HUES6 (cell line): ENCODE measurements around the gene EMSY.

Experiments used
- H3K27ac ChIP-seq: 2 replicates; pipeline ENCODE4 v1.7.0; 2013; ENCODE audit warnings: low read depth, mild to moderate bottlenecking, low read length, inconsistent platforms
- H3K27me3 ChIP-seq: 2 replicates; pipeline ENCODE4 v1.6.1; 2013; ENCODE audit warnings: low read length; ENCODE audit not compliant: control insufficient read depth, insufficient read depth
- H3K36me3 ChIP-seq: 2 replicates; pipeline ENCODE4 v1.6.1; 2013; ENCODE audit warnings: low read length; ENCODE audit not compliant: control insufficient read depth, insufficient read depth
- H3K4me1 ChIP-seq: 2 replicates; pipeline ENCODE4 v1.6.1; 2013; ENCODE audit warnings: low read length; ENCODE audit not compliant: control insufficient read depth, insufficient read depth
- H3K4me3 ChIP-seq: 2 replicates; pipeline ENCODE4 v1.5.1; 2013; ENCODE audit warnings: low read depth, low read length
- H3K9ac ChIP-seq: one replicate; pipeline ENCODE4 v1.6.1; 2013; ENCODE audit warnings: mild to moderate bottlenecking, low read length
- H3K9me3 ChIP-seq: 2 replicates; pipeline ENCODE4 v1.6.1; 2013; ENCODE audit warnings: low read depth, low read length; ENCODE audit not compliant: control insufficient read depth, insufficient read depth

Gene EMSY

GRCh38 chr11:76493626-76494539, 49.1 kb downstream of the EMSY start:
- Histone ChIP-seq H3K9me3 (no peaks in the 10 kb centered on the region), H3K27ac (no peak overlapping the region), H3K36me3 (peaks cover 23% of the 10 kb centered on the region), H3K9ac (no peak overlapping the region), H3K4me3 (no peak overlapping the region), H3K4me1 (no peaks in the 10 kb centered on the region), H3K27me3 (no peaks in the 10 kb centered on the region)

- H3K36me3 ChIP-seq: peaks cover 23% of the 10 kb centered on the region
- H3K27ac ChIP-seq: no peak overlapping the region
- no peak overlapping the region for H3K4me3 ChIP-seq
- H3K9ac ChIP-seq: no peak overlapping the region
- no peaks in the 10 kb centered on the region for H3K27me3 ChIP-seq
- no peaks in the 10 kb centered on the region for H3K9me3 ChIP-seq
- no peaks in the 10 kb centered on the region for H3K4me1 ChIP-seq
These were observed 50.2 kb downstream of the EMSY start for GRCh38 chr11:76495019-76495418.

- no peaks in the 10 kb centered on the region for H3K4me1 ChIP-seq
- no peaks in the 10 kb centered on the region for H3K27me3 ChIP-seq
- peaks cover 34% of the 10 kb centered on the region for H3K36me3 ChIP-seq
- H3K9me3 ChIP-seq: no peaks in the 10 kb centered on the region; the same call in 1 of the 2 replicates
- no peak overlapping the region for H3K4me3 ChIP-seq
- no peak overlapping the region for H3K27ac ChIP-seq
- no peak overlapping the region for H3K9ac ChIP-seq
These were observed 51.4 kb downstream of the EMSY start for GRCh38 chr11:76496174-76496573.

- H3K9ac ChIP-seq: no peak overlapping the region
- H3K36me3 ChIP-seq: peaks cover 31% of the 10 kb centered on the region
- no peak overlapping the region for H3K4me3 ChIP-seq
- H3K9me3 ChIP-seq: peaks cover 7% of the 10 kb centered on the region; the same call in 1 of the 2 replicates
- H3K4me1 ChIP-seq: no peaks in the 10 kb centered on the region
- H3K27ac ChIP-seq: no peak overlapping the region
- no peaks in the 10 kb centered on the region for H3K27me3 ChIP-seq
These were observed 56.8 kb downstream of the EMSY start for GRCh38 chr11:76501526-76502202.

GRCh38 chr11:76506833-76507232, 62.0 kb downstream of the EMSY start:
- Histone ChIP-seq H3K4me3 (no peak overlapping the region), H3K4me1 (peaks cover 10% of the 10 kb centered on the region), H3K9me3 (peaks cover 2% of the 10 kb centered on the region; the same call in 1 of the 2 replicates), H3K36me3 (peaks cover 8% of the 10 kb centered on the region), H3K27ac (no peak overlapping the region), H3K27me3 (no peaks in the 10 kb centered on the region), H3K9ac (no peak overlapping the region)

GRCh38 chr11:76510060-76511047, 65.5 kb downstream of the EMSY start:
- Histone ChIP-seq H3K27ac (peak overlapping the region; percentile 59; the same call in 1 of the 2 replicates), H3K4me1 (peaks cover 10% of the 10 kb centered on the region), H3K9me3 (no peaks in the 10 kb centered on the region), H3K4me3 (no peak overlapping the region), H3K27me3 (no peaks in the 10 kb centered on the region), H3K9ac (no peak overlapping the region), H3K36me3 (peaks cover 18% of the 10 kb centered on the region)

GRCh38 chr11:76512851-76513653, 68.2 kb downstream of the EMSY start:
- H3K27me3 ChIP-seq: no peaks in the 10 kb centered on the region
- H3K4me1 ChIP-seq: peaks cover 10% of the 10 kb centered on the region
- H3K36me3 ChIP-seq: peaks cover 28% of the 10 kb centered on the region
- H3K9me3 ChIP-seq: no peaks in the 10 kb centered on the region
- H3K27ac ChIP-seq: no peak overlapping the region
- H3K9ac ChIP-seq: no peak overlapping the region
- H3K4me3 ChIP-seq: no peak overlapping the region

GRCh38 chr11:76513654-76514034, 68.8 kb downstream of the EMSY start:
- H3K27me3 ChIP-seq: no peaks in the 10 kb centered on the region
- H3K4me1 ChIP-seq: peaks cover 10% of the 10 kb centered on the region
- H3K9me3 ChIP-seq: no peaks in the 10 kb centered on the region
- no peak overlapping the region for H3K9ac ChIP-seq
- peaks cover 28% of the 10 kb centered on the region for H3K36me3 ChIP-seq
- H3K27ac ChIP-seq: no peak overlapping the region
- no peak overlapping the region for H3K4me3 ChIP-seq

- H3K27ac ChIP-seq: no peak overlapping the region
- no peak overlapping the region for H3K4me3 ChIP-seq
- peaks cover 32% of the 10 kb centered on the region for H3K36me3 ChIP-seq
- H3K9me3 ChIP-seq: no peaks in the 10 kb centered on the region
- no peak overlapping the region for H3K9ac ChIP-seq
- H3K27me3 ChIP-seq: no peaks in the 10 kb centered on the region
- H3K4me1 ChIP-seq: peaks cover 4% of the 10 kb centered on the region
These were observed 70.7 kb downstream of the EMSY start for GRCh38 chr11:76515494-76515893.

GRCh38 chr11:76523147-76523546, 78.3 kb downstream of the EMSY start:
- no peaks in the 10 kb centered on the region for H3K4me1 ChIP-seq
- H3K4me3 ChIP-seq: no peak overlapping the region
- H3K27me3 ChIP-seq: no peaks in the 10 kb centered on the region
- H3K9me3 ChIP-seq: no peaks in the 10 kb centered on the region
- H3K27ac ChIP-seq: no peak overlapping the region
- H3K9ac ChIP-seq: no peak overlapping the region
- H3K36me3 ChIP-seq: peaks cover 42% of the 10 kb centered on the region
